Right atrium auricular region (tissue), 2 donors: Measurements from ENCODE around the gene CUX1. TPM values are rescaled to one million over a fixed set of nuclear protein-coding genes. Genes with fewer than 3 reads are reported as not detected.

Source experiments
- DNase-seq: peaks from one replicate; pipeline ENCODE4 v3.0.0-alpha.2; 2019; ENCODE audit warnings: low spot score
- H3K27ac ChIP-seq, 2 donors: fragments of 200-600 bp; sonication (generic); 1 replicate in 1 of 2; 2 replicates in 1 of 2; pipeline ENCODE4 v1.5.1; 2016 to 2019
- H3K27me3 ChIP-seq, 2 donors: fragments of 200-600 bp; sonication (generic); one replicate each; pipeline versions ENCODE4 v1.5.1 to v1.6.0; 2017 to 2019
- H3K36me3 ChIP-seq: fragments of 200-600 bp; sonication (generic); one replicate; pipeline ENCODE4 v1.5.1; 2016
- H3K4me1 ChIP-seq, 2 donors: fragments of 200-600 bp; sonication (generic); one replicate each; pipeline versions ENCODE4 v1.5.1 to v1.6.0; 2017 to 2019
- H3K4me3 ChIP-seq, 2 donors: fragments of 200-600 bp; sonication (generic); 1 replicate in 1 of 2; 2 replicates in 1 of 2; pipeline ENCODE4 v1.5.1; 2017 to 2019; ENCODE audit warnings: mild to moderate bottlenecking in 1 of 2, moderate library complexity in 1 of 2
- H3K9me3 ChIP-seq, 2 donors: fragments of 200-600 bp; sonication (generic); one replicate each; pipeline ENCODE4 v1.5.1; 2019
- total RNA-seq, 2 donors: library from RNA; depleted of rRNA; stranded (reverse); fragments of >200 nt; gene quantifications; one replicate each; pipeline ENCODE4 v1.1.0, GENCODE V29; 2016
- TF ChIP-seq, protein P1 (sequence below), 2 donors: fragments of 200-600 bp; sonication (generic); IDR thresholded peaks; one replicate each; pipeline ENCODE4 v1.5.1; 2019; ENCODE audit warnings: antibody characterized with exemption in 2 of 2

CUX1 gene
- total RNA-seq, 2 donors from 2014 or later = 71.1 to 94.4 TPM

DNA sequence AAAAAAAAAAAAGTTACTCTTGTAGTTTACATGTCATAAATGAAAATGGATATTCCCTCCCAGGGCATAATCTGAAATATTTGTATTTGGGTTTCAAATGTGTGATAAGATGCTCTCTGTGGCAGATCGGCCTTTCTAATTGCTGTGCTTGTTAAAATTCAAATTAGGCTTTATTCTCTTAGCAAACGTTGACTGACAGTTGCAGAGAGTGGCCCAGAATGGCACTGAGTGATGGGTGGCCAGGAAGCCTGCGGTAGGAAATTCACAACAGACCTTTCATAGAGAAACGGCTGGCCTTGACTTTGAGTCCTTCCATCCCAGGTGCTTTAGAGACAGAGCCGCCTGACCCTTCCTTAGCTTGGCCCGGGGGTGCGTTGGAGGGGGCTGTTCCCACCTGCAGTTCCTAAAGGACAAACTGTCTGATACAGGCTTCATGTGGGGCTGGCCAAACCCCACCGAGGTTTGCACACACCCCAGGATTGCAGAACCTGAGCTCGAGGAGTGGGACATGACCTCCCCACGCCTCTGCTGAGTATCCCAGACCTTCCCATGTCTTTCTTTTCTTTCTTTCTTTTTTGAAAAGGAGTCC is 152.7 kb downstream of the CUX1 start:
- no peak overlapping the region for H3K4me3 ChIP-seq
- TF ChIP-seq, protein P1, sequence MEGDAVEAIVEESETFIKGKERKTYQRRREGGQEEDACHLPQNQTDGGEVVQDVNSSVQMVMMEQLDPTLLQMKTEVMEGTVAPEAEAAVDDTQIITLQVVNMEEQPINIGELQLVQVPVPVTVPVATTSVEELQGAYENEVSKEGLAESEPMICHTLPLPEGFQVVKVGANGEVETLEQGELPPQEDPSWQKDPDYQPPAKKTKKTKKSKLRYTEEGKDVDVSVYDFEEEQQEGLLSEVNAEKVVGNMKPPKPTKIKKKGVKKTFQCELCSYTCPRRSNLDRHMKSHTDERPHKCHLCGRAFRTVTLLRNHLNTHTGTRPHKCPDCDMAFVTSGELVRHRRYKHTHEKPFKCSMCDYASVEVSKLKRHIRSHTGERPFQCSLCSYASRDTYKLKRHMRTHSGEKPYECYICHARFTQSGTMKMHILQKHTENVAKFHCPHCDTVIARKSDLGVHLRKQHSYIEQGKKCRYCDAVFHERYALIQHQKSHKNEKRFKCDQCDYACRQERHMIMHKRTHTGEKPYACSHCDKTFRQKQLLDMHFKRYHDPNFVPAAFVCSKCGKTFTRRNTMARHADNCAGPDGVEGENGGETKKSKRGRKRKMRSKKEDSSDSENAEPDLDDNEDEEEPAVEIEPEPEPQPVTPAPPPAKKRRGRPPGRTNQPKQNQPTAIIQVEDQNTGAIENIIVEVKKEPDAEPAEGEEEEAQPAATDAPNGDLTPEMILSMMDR (IDR thresholded peaks at IDR 0.05) = no peak
- peak overlapping the region in 1 of 2 donors; percentile 23 for H3K27ac ChIP-seq
- no peaks in the 10 kb centered on the region for H3K9me3 ChIP-seq
- DNase-seq = no peak
- no peaks in the 10 kb centered on the region for H3K36me3 ChIP-seq
- H3K4me1 ChIP-seq = peaks cover 0 to 21% of the 10 kb centered on the region in 2 donors
- H3K27me3 ChIP-seq = no peaks in the 10 kb centered on the region

DNA sequence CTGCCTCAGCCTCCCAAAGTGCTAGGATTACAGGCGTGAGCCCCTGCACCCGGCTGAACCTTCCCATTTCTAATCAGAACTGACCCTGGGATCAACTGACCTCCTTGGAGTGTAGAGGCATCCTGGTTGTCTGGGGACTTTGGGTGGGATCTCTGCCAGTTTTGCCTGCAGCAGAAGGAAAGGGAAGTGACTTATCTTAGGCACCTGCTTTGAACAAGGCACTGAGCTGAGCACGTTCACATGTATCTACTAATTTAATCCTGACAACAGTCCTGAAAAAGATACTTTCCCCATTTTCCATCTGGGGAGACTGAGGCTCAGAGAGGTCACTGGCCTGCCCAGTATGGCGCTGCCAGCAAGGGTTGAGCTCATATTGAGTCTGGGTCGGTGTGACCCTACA is 153.4 kb downstream of the CUX1 start:
- Histone ChIP-seq H3K4me1 (peaks cover 0 to 19% of the 10 kb centered on the region in 2 donors), H3K27ac (peak overlapping the region in 1 of 2 donors; percentile 79), H3K4me3 (no peak overlapping the region), H3K27me3 (no peaks in the 10 kb centered on the region), H3K9me3 (no peaks in the 10 kb centered on the region), H3K36me3 (no peaks in the 10 kb centered on the region)
- no peak for DNase-seq
- TF ChIP-seq, protein P1 (IDR thresholded peaks at IDR 0.05) = no peak

DNA sequence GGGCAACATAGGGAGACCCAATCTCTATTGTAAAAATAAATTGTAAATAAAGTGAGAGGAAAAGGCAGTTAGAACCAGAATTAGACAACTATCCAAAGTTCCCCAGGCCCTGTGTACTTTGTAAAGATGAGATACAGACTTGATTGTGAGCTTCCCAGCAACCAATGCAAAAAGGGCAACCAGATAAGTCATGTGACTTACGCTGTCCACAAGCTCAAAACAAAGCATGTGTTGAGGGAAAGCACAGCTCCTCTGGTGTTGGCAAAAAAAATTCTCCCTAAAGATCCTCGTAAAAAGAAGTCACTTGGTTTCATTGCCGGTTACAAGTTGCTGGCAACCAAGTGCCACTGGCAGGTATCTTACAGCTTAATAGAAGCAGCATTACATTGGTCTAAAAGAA is 154.0 kb downstream of the CUX1 start:
- Histone ChIP-seq H3K9me3 (no peaks in the 10 kb centered on the region), H3K27me3 (no peaks in the 10 kb centered on the region), H3K4me3 (no peak overlapping the region), H3K27ac (peak overlapping the region in 1 of 2 donors; percentile 79), H3K36me3 (no peaks in the 10 kb centered on the region), H3K4me1 (peaks cover 0 to 19% of the 10 kb centered on the region in 2 donors)
- no peak for DNase-seq
- TF ChIP-seq, protein P1 (IDR thresholded peaks at IDR 0.05) = no peak

DNA sequence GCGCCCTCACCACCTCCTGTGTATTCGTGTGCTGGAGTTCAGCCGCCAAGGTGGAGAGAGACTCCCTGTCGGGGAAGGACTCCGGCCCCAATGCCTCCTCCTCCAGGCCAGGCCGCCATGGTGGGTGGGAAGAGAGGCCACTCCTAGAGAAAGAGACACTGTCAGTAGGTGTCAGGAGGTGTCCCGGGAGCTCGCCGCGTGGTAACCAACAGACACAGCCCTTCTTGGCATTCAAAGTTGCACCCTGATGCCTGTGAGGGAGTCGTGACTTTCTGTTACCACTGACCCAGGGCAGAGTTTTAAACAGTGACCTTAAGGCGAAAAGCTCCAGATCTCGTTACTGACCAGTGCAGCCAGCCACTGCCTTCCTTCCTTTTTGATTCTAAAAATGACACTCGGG is 155.2 kb downstream of the CUX1 start:
- TF ChIP-seq, protein P1 (IDR thresholded peaks at IDR 0.05) = no peak
- Histone ChIP-seq H3K27me3 (no peaks in the 10 kb centered on the region), H3K4me1 (peaks cover 0 to 19% of the 10 kb centered on the region in 2 donors), H3K27ac (peak overlapping the region; percentile 62 to 79), H3K36me3 (no peaks in the 10 kb centered on the region), H3K9me3 (no peaks in the 10 kb centered on the region), H3K4me3 (no peak overlapping the region)
- no peak for DNase-seq

DNA sequence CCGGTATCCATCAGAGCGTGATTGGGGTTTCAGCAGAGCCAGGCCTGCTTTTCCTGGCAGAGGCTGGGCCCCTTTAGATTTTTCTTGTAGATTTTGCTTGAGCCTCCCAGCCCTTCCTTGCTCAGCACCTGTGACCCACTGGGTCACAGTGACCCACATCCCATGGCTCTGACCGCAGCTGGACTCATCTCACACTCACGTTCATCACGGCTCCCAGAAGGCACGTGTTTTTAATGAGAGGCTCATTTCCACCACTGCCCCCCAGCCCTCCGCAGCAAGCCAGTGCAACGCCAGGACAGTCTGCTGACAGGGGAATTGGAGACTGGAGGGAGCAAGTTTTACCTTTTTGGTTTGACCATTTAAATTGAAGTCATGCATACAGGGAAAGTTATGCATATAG is 155.7 kb downstream of the CUX1 start:
- TF ChIP-seq, protein P1 (IDR thresholded peaks at IDR 0.05) = no peak
- Histone ChIP-seq H3K27ac (peak overlapping the region; percentile 62 to 79), H3K9me3 (no peaks in the 10 kb centered on the region), H3K27me3 (no peaks in the 10 kb centered on the region), H3K4me3 (no peak overlapping the region), H3K36me3 (no peaks in the 10 kb centered on the region), H3K4me1 (peaks cover 0 to 19% of the 10 kb centered on the region in 2 donors)
- no peak for DNase-seq

DNA sequence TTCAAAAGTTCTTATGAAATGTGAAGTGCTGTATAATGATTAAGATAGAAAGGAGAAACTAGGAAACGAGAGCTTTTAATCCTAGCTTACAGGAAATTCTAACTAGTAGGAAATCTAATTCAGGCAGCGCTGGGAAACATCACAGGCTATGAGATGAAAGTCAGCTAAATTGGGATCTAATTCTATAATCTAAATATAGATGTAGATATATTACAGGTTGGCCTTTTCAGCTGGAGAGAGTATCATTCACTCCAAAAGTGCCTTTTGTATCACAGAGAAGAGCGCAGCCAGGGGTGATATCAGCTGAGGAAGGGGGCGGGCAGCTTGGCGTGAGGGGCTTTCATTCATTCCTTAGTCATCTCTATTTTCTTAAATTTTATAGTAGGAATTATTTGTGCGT is 157.0 kb downstream of the CUX1 start:
- Histone ChIP-seq H3K36me3 (no peaks in the 10 kb centered on the region), H3K27ac (peak overlapping the region; percentile 38 to 79), H3K4me3 (no peak overlapping the region), H3K4me1 (peaks cover 0 to 19% of the 10 kb centered on the region in 2 donors), H3K27me3 (no peaks in the 10 kb centered on the region), H3K9me3 (no peaks in the 10 kb centered on the region)
- TF ChIP-seq, protein P1 (IDR thresholded peaks at IDR 0.05) = no peak
- no peak for DNase-seq
